Left ventricle myocardium inferior (tissue), 1 donor: ENCODE measurements around the gene MTCH1. TPM values are rescaled to one million over a fixed set of nuclear protein-coding genes. Genes with fewer than 3 reads are reported as not detected.

Experiments used
- DNase-seq: peaks from one replicate; pipeline ENCODE4 v3.0.0-alpha.2; 2020
- H3K27ac ChIP-seq: fragments of 200-600 bp; replicated peaks from 2 replicates; pipeline ENCODE4 v1.8.0; 2021
- H3K27me3 ChIP-seq: fragments of 200-600 bp; 2 replicates; pipeline ENCODE4 v1.8.0; 2021; ENCODE audit warnings: low read depth
- H3K36me3 ChIP-seq: fragments of 200-600 bp; 2 replicates; pipeline ENCODE4 v1.8.0; 2021
- H3K4me1 ChIP-seq: fragments of 200-600 bp; 2 replicates; pipeline ENCODE4 v1.8.0; 2021
- H3K4me3 ChIP-seq: fragments of 200-600 bp; 2 replicates; pipeline ENCODE4 v1.8.0; 2021; ENCODE audit warnings: mild to moderate bottlenecking, moderate library complexity
- H3K9me3 ChIP-seq: fragments of 200-600 bp; replicated peaks from 2 replicates; pipeline ENCODE4 v1.8.0; 2021
- CTCF ChIP-seq: fragments of 200-600 bp; IDR thresholded peaks from 2 replicates; pipeline ENCODE4 v1.8.0; 2021; ENCODE audit warnings: antibody characterized with exemption, mild to moderate bottlenecking, borderline replicate concordance
- intact Hi-C: fragments of 100-400 bp; cut with micrococcal nuclease; formaldehyde crosslinking; loops from one replicate; pipeline ENCODE4 v1.11.0; 2022
- total RNA-seq: library from RNA; stranded (reverse); fragmentation: NEBNext Ultra II Directional; extraction: Animal tissue kit (Norgen Biotek cat#: 25700); gene quantifications from one replicate; pipeline ENCODE4 v1.2.1, GENCODE V29; 2021
- donor health status: DM: no; HTN: yes; CAD: no; lungs with severe emphysema.

Gene MTCH1
- total RNA-seq, 1 donor from 2014 or later, result 162 TPM

GRCh38 chr6:36968266-36968977 is 17.6 kb downstream of the MTCH1 start:
- Histone ChIP-seq H3K4me1 (peaks cover 87% of the 10 kb centered on the region), H3K4me3 (no peak overlapping the region), H3K27ac (peak overlapping the region; percentile 85), H3K9me3 (no peaks in the 10 kb centered on the region), H3K36me3 (peaks cover 67% of the 10 kb centered on the region), H3K27me3 (no peaks in the 10 kb centered on the region)
- peak; percentile 62 for DNase-seq
- intact Hi-C loops, result no loop called here
- TF ChIP-seq CTCF, result no peak

- no peak for TF ChIP-seq CTCF
- DNase-seq, result no peak
- Histone ChIP-seq H3K4me3 (no peak overlapping the region), H3K4me1 (peaks cover 85% of the 10 kb centered on the region), H3K27ac (peak overlapping the region; percentile 85), H3K36me3 (peaks cover 60% of the 10 kb centered on the region), H3K27me3 (no peaks in the 10 kb centered on the region), H3K9me3 (no peaks in the 10 kb centered on the region)
- intact Hi-C loops, result no loop called here
Measured at GRCh38 chr6:36967757-36968156, 18.2 kb downstream of the MTCH1 start.

- Histone ChIP-seq H3K4me1 (peaks cover 80% of the 10 kb centered on the region), H3K27ac (peak overlapping the region; percentile 85), H3K36me3 (peaks cover 55% of the 10 kb centered on the region), H3K4me3 (no peak overlapping the region), H3K9me3 (no peaks in the 10 kb centered on the region), H3K27me3 (no peaks in the 10 kb centered on the region)
- no peak for DNase-seq
- no peak for TF ChIP-seq CTCF
- intact Hi-C loops, result no loop called here
Measured at GRCh38 chr6:36967301-36967700, 18.7 kb downstream of the MTCH1 start.

GRCh38 chr6:36964908-36965307 is 21.1 kb downstream of the MTCH1 start:
- peak overlapping the region; percentile 41 for H3K27ac ChIP-seq
- no peak overlapping the region for H3K4me3 ChIP-seq
- no peaks in the 10 kb centered on the region for H3K9me3 ChIP-seq
- H3K36me3 ChIP-seq, result peaks cover 33% of the 10 kb centered on the region
- intact Hi-C loops, result no loop called here
- H3K4me1 ChIP-seq, result peaks cover 70% of the 10 kb centered on the region
- H3K27me3 ChIP-seq, result no peaks in the 10 kb centered on the region
- no peak for DNase-seq
- TF ChIP-seq CTCF, result no peak

GRCh38 chr6:36964349-36964748 is 21.6 kb downstream of the MTCH1 start:
- Histone ChIP-seq H3K4me3 (no peak overlapping the region), H3K4me1 (peaks cover 70% of the 10 kb centered on the region), H3K9me3 (no peaks in the 10 kb centered on the region), H3K36me3 (peaks cover 27% of the 10 kb centered on the region), H3K27ac (peak overlapping the region; percentile 41), H3K27me3 (no peaks in the 10 kb centered on the region)
- intact Hi-C loops, result no loop called here
- no peak for TF ChIP-seq CTCF
- DNase-seq, result no peak
